ENCODE results near the gene RSPO3.

Gene RSPO3

GRCh38 chr6:127185437-127185995 lies 67.0 kb downstream of the RSPO3 start:
- intact Hi-C loops (cut with DNase I; ENCODE audit: low total_unique reads) = no loop called here
- no peaks in the 10 kb centered on the region for H3K9me3 ChIP-seq
- H3K4me1 ChIP-seq = no peaks in the 10 kb centered on the region
- no peak for DNase-seq
- H3K36me3 ChIP-seq = no peaks in the 10 kb centered on the region
- no peak for TF ChIP-seq CTCF (IDR thresholded peaks at IDR 0.05)
- no peak overlapping the region for H3K27ac ChIP-seq
- H3K4me3 ChIP-seq = no peak overlapping the region
- H3K27me3 ChIP-seq = no peaks in the 10 kb centered on the region

GRCh38 chr6:127186889-127187288 lies 68.4 kb downstream of the RSPO3 start:
- intact Hi-C loops (cut with DNase I; ENCODE audit: low total_unique reads) = no loop called here
- H3K27ac ChIP-seq = no peak overlapping the region
- H3K4me1 ChIP-seq = peaks cover 0 to 5% (median 0%) of the 10 kb centered on the region in 4 donors
- H3K36me3 ChIP-seq = no peaks in the 10 kb centered on the region
- H3K9me3 ChIP-seq = no peaks in the 10 kb centered on the region
- peak in 1 of 2 donors; percentile 63 for DNase-seq
- no peak for TF ChIP-seq CTCF (IDR thresholded peaks at IDR 0.05)
- no peak overlapping the region for H3K4me3 ChIP-seq
- no peaks in the 10 kb centered on the region for H3K27me3 ChIP-seq

- Histone ChIP-seq H3K27me3 (no peaks in the 10 kb centered on the region), H3K9me3 (no peaks in the 10 kb centered on the region), H3K4me1 (peaks cover 0 to 5% (median 1%) of the 10 kb centered on the region in 4 donors), H3K27ac (no peak overlapping the region), H3K4me3 (no peak overlapping the region), H3K36me3 (no peaks in the 10 kb centered on the region)
- TF ChIP-seq CTCF (IDR thresholded peaks at IDR 0.05) = no peak
- intact Hi-C loops (cut with DNase I; ENCODE audit: low total_unique reads) = no loop called here
- no peak for DNase-seq
These were observed 70.3 kb downstream of the RSPO3 start for GRCh38 chr6:127188744-127189143.

- no peak for DNase-seq
- intact Hi-C loops (cut with DNase I; ENCODE audit: low total_unique reads) = no loop called here
- no peak overlapping the region for H3K4me3 ChIP-seq
- H3K27ac ChIP-seq = no peak overlapping the region
- TF ChIP-seq CTCF (IDR thresholded peaks at IDR 0.05) = peak; percentile 9 to 29
- peaks cover 0 to 5% (median 1%) of the 10 kb centered on the region in 4 donors for H3K4me1 ChIP-seq
- no peaks in the 10 kb centered on the region for H3K36me3 ChIP-seq
- H3K9me3 ChIP-seq = no peaks in the 10 kb centered on the region
- no peaks in the 10 kb centered on the region for H3K27me3 ChIP-seq
These were observed 72.1 kb downstream of the RSPO3 start for GRCh38 chr6:127190552-127190951.

GRCh38 chr6:127191716-127192115 lies 73.2 kb downstream of the RSPO3 start:
- intact Hi-C loops (cut with DNase I; ENCODE audit: low total_unique reads) = no loop called here
- Histone ChIP-seq H3K4me1 (peaks cover 0 to 5% (median 1%) of the 10 kb centered on the region in 4 donors), H3K27me3 (no peaks in the 10 kb centered on the region), H3K4me3 (no peak overlapping the region), H3K9me3 (no peaks in the 10 kb centered on the region), H3K36me3 (no peaks in the 10 kb centered on the region), H3K27ac (no peak overlapping the region)
- TF ChIP-seq CTCF (IDR thresholded peaks at IDR 0.05) = no peak
- DNase-seq = no peak

All from tibial artery (tissue), 4 donors.